Choroid plexus epithelial cell (primary cell): ENCODE results near the gene MAPKAP1.

Source experiments
- DNase-seq: peaks from one replicate; pipeline ENCODE4 v3.0.0-alpha.2; 2010; ENCODE audit warnings: low read depth
- H3K4me3 ChIP-seq: 2 replicates; pipeline ENCODE4 v1.5.1; 2011; ENCODE audit warnings: low read depth, mild to moderate bottlenecking, control low read depth, low read length, moderate library complexity
- TF ChIP-seq, protein P1 (sequence below): conservative IDR thresholded peaks from 2 replicates; pipeline ENCODE4 v1.5.1; 2011; ENCODE audit warnings: low read depth, mild to moderate bottlenecking, control low read depth, inconsistent platforms, low read length, moderate library complexity

Gene MAPKAP1

DNA sequence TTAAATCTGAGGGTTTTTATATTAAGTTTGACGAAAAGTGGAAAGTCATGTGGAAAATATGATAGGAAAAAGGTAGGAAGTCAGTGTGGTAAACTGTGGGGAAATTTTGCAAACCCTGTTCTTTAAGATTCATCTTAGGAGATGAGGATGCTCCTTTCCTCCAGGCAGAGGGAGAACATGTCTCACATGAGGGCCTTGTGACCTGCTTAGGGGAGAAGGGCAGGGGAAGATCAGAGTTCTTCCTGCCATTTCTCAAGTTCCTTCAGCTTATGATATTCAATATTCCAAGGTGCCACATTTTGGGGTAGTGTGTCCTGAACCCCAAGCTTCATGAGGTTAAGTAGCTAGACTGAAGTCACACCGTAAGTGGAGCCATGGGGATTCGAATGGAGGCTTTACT is 53.7 kb downstream of the MAPKAP1 start:
- TF ChIP-seq, protein P1, sequence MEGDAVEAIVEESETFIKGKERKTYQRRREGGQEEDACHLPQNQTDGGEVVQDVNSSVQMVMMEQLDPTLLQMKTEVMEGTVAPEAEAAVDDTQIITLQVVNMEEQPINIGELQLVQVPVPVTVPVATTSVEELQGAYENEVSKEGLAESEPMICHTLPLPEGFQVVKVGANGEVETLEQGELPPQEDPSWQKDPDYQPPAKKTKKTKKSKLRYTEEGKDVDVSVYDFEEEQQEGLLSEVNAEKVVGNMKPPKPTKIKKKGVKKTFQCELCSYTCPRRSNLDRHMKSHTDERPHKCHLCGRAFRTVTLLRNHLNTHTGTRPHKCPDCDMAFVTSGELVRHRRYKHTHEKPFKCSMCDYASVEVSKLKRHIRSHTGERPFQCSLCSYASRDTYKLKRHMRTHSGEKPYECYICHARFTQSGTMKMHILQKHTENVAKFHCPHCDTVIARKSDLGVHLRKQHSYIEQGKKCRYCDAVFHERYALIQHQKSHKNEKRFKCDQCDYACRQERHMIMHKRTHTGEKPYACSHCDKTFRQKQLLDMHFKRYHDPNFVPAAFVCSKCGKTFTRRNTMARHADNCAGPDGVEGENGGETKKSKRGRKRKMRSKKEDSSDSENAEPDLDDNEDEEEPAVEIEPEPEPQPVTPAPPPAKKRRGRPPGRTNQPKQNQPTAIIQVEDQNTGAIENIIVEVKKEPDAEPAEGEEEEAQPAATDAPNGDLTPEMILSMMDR: no peak
- no peak for DNase-seq

DNA sequence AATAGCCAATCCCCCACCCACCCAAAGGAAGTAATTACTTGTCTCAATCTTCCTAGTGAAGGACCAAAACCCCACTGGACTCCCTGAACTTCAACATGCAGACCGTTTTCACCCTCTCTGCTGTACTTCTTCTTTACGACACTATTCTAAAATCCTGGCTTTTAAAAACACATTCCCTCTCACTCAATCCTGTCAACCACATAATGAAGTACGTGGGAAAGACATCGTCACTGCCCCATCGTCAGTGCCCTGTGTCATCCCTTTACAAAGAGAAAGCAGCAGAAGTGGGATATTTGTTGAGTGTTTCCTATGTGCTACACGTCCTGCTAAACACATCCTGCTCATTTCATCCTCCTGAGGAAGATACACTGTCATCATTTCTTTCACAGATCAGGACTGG is 54.2 kb downstream of the MAPKAP1 start:
- TF ChIP-seq, protein P1: no peak
- H3K4me3 ChIP-seq: no peak overlapping the region
- no peak for DNase-seq

More for the DNA sequence above, 53.7 kb downstream of the MAPKAP1 start:
- H3K4me3 ChIP-seq: no peak overlapping the region

DNA sequence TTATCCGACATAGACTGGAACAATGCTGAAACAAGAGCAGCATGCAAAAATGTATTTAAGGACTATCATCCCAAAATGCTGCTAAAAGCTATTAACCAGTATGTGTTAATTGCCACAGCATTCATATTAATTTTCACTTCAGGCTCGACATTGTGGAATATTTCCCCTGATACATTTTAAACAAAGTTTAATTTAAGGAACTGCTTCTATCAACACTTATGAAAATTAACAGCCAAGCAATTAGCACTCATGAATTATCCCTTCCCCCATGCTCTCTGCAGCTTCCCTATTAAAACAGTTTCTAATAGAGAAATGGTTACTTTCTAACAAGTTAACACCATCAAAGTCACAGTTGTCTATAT is 54.8 kb downstream of the MAPKAP1 start:
- no peak overlapping the region for H3K4me3 ChIP-seq
- no peak for DNase-seq
- TF ChIP-seq, protein P1: no peak

DNA sequence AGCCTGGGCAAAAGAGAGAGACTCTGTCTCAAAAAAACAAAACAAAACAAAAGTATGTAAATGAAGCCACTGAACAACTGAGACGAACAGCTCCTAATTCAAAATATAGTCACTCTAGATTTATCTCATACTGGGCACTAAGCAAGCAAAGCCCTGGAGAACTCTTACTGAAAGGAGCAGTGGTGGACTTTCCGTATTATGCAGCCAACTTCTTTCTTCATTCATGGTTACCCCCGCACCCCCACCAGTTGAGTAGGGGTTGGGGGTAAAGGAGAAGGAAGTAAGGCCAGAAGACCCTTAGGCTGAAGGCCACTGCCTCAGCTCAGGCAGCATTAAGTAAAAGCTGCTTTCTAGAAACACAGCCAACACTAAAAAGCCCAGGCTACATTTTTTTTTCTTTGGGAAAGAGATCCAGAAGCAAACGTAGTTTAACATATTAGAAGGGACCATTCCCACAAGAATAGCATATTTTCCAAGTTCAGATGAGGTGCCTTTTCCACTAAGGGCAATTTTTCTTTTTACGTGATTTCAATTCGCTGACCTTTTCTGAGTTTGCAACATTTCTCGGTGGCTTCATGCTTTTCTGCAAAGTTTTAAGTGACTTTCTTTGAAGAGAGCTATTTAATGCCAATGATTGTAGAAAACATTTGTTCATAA is 55.3 kb downstream of the MAPKAP1 start:
- TF ChIP-seq, protein P1: no peak
- DNase-seq: no peak
- no peak overlapping the region for H3K4me3 ChIP-seq

DNA sequence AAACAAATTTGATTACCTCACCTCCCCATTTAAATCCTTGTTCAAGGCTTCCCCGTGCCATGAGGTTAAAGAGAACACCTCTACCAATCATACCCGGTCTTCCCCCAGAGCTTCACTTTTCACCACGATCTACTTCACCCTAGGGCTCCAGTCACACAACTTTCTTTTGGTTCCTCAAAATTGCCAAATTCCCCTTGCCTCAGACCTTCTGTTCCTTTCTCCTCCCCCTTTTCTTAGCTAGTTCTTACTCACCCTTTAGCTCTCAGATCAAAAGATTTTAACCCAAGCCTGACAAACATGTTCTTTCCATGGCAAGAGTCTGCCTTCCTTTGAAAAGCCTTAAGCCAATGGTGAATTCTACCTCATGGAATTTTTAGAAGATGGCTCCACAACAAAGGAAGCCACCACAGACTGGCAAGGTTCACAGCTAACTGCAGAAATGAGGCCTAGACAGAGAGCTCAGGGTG is 56.7 kb downstream of the MAPKAP1 start:
- DNase-seq: peak; percentile 50
- H3K4me3 ChIP-seq: no peak overlapping the region
- TF ChIP-seq, protein P1: no peak

DNA sequence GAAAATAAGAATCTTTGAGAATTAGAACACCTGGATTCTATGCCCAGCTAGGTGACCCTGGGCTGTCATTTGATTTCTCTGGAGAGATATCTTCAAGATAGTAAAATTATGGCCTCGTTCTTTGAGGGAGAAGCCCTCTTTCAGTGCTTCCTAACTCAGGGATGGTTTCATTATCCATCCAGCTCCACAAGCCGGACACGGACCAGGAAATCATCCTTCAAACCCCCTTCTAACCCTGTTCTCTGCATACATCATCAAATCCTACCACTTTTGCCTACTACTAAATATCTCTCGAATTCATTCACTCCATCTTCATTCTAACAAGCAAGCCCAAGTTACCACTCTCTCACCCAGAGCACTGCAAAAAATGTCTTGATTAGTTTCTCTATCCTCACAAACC is 57.2 kb downstream of the MAPKAP1 start:
- no peak overlapping the region for H3K4me3 ChIP-seq
- TF ChIP-seq, protein P1: no peak
- no peak for DNase-seq

DNA sequence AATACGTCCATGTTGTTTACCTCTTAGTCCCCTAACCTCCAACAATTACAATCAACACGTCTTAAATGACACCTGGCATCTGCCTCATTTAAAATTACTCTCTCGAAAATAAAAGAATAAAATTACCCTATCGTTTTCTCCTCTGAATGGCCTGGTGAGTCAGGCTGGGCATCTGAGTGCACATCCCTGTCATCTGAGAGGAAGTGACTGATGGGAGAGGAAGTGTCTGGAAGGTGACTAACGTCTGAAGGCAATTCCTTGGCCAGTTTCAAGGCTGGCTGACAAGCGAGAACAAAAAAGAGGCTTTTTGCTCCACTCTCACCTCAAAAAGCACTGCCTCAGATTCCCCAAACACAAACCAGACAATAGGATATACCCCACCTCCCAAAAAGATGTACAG is 57.7 kb downstream of the MAPKAP1 start:
- no peak overlapping the region for H3K4me3 ChIP-seq
- TF ChIP-seq, protein P1: no peak
- peak; percentile 67 for DNase-seq
